H9 (cell line): ENCODE measurements around the gene CCDC192. TPM values are rescaled to one million over a fixed set of nuclear protein-coding genes. Genes with fewer than 3 reads are reported as not detected.

Source experiments
- DNase-seq: peaks from one replicate; pipeline ENCODE4 v3.0.0-alpha.2; 2017
- H2AFZ ChIP-seq: one replicate; pipeline ENCODE4 v1.6.1; 2013; ENCODE audit warnings: mild to moderate bottlenecking, low read length, control low read depth, moderate library complexity
- H2AK5ac ChIP-seq: 2 replicates; pipeline ENCODE4 v1.6.1; 2013; ENCODE audit warnings: low read length, control low read depth, mixed read lengths; ENCODE audit not compliant: insufficient read length
- H2BK120ac ChIP-seq: one replicate; pipeline ENCODE4 v1.6.1; 2013; ENCODE audit warnings: low read depth, mild to moderate bottlenecking, low read length, control low read depth, inconsistent platforms; ENCODE audit not compliant: poor library complexity, severe bottlenecking
- H2BK12ac ChIP-seq: 2 replicates; pipeline ENCODE4 v1.6.1; 2013; ENCODE audit warnings: low read length, control low read depth, mixed read lengths, low read depth; ENCODE audit not compliant: insufficient read length
- H2BK15ac ChIP-seq: 2 replicates; pipeline ENCODE4 v1.6.1; 2013; ENCODE audit warnings: low read depth, low read length, control low read depth
- H2BK20ac ChIP-seq: one replicate; pipeline ENCODE4 v1.6.1; 2013; ENCODE audit warnings: low read depth, mild to moderate bottlenecking, low read length, control low read depth, inconsistent platforms; ENCODE audit not compliant: poor library complexity, severe bottlenecking
- H2BK5ac ChIP-seq: 2 replicates; pipeline ENCODE4 v1.6.1; 2013; ENCODE audit warnings: low read length, control low read depth, mixed read lengths; ENCODE audit not compliant: insufficient read length
- H3K14ac ChIP-seq: 2 replicates; pipeline ENCODE4 v1.6.1; 2013; ENCODE audit warnings: low read length, control low read depth; ENCODE audit not compliant: insufficient read depth
- H3K18ac ChIP-seq: 2 replicates; pipeline ENCODE4 v1.6.1; 2013; ENCODE audit warnings: low read depth, mild to moderate bottlenecking, mixed read lengths, low read length, control low read depth; ENCODE audit not compliant: insufficient read length
- H3K23ac ChIP-seq: 2 replicates; pipeline ENCODE4 v1.6.1; 2013; ENCODE audit warnings: low read length, control low read depth, mixed read lengths, low read depth; ENCODE audit not compliant: insufficient read length
- H3K23me2 ChIP-seq: 2 replicates; pipeline ENCODE4 v1.6.1; 2013; ENCODE audit warnings: low read depth, mild to moderate bottlenecking, mixed read lengths, low read length, control low read depth; ENCODE audit not compliant: insufficient read length, poor library complexity, severe bottlenecking
- H3K27ac ChIP-seq: 2 replicates; pipeline ENCODE4 v1.5.1; 2013; ENCODE audit warnings: low read length, control low read depth, mixed read lengths, low read depth; ENCODE audit not compliant: insufficient read length
- H3K27me3 ChIP-seq: 2 replicates; pipeline ENCODE4 v1.6.1; 2013; ENCODE audit warnings: low read length, control low read depth, inconsistent platforms; ENCODE audit not compliant: insufficient read depth
- H3K4ac ChIP-seq: 2 replicates; pipeline ENCODE4 v1.6.1; 2013; ENCODE audit warnings: low read depth, mild to moderate bottlenecking, control low read depth, inconsistent platforms, low read length, moderate library complexity
- H3K4me1 ChIP-seq: 2 replicates; pipeline ENCODE4 v1.6.1; 2013; ENCODE audit warnings: low read length, control low read depth, inconsistent platforms; ENCODE audit not compliant: insufficient read depth
- H3K4me2 ChIP-seq: 2 replicates; pipeline ENCODE4 v1.6.1; 2013; ENCODE audit warnings: low read length, control low read depth, mixed read lengths; ENCODE audit not compliant: insufficient read length, insufficient read depth
- H3K56ac ChIP-seq: 2 replicates; pipeline ENCODE4 v1.6.1; 2013; ENCODE audit warnings: low read depth, mild to moderate bottlenecking, mixed read lengths, low read length, control low read depth; ENCODE audit not compliant: insufficient read length
- H3K79me1 ChIP-seq: 2 replicates; pipeline ENCODE4 v1.6.1; 2013; ENCODE audit warnings: low read depth, mild to moderate bottlenecking, moderate library complexity, low read length, control low read depth, inconsistent platforms; ENCODE audit not compliant: insufficient read depth, poor library complexity, severe bottlenecking
- H3K79me2 ChIP-seq: 2 replicates; pipeline ENCODE4 v1.6.1; 2013; ENCODE audit warnings: low read length, control low read depth, inconsistent platforms; ENCODE audit not compliant: insufficient read depth
- H3K9ac ChIP-seq: 2 replicates; pipeline ENCODE4 v1.6.1; 2013; ENCODE audit warnings: low read length, control low read depth, mixed read lengths; ENCODE audit not compliant: insufficient read length; ENCODE audit errors: extremely low read depth
- H3K9me3 ChIP-seq: one replicate; pipeline ENCODE4 v1.6.1; 2013; ENCODE audit warnings: low read depth, low read length, inconsistent platforms; ENCODE audit not compliant: control insufficient read depth
- H3T11ph ChIP-seq: one replicate; pipeline ENCODE4 v1.6.1; 2013; ENCODE audit warnings: mild to moderate bottlenecking, low read length, control low read depth, inconsistent platforms
- H4K20me1 ChIP-seq: one replicate; pipeline ENCODE4 v1.6.1; 2013; ENCODE audit not compliant: control insufficient read depth, insufficient read length, insufficient read depth
- H4K5ac ChIP-seq: 2 replicates; pipeline ENCODE4 v1.6.1; 2013; ENCODE audit warnings: low read depth, mild to moderate bottlenecking, mixed read lengths, low read length, control low read depth; ENCODE audit not compliant: insufficient read length
- H4K8ac ChIP-seq: replicated peaks from 2 replicates; pipeline ENCODE4 v1.6.1; 2013; ENCODE audit warnings: low read length, control low read depth, mixed read lengths, low read depth; ENCODE audit not compliant: insufficient read length
- H4K91ac ChIP-seq: 2 replicates; pipeline ENCODE4 v1.6.1; 2013; ENCODE audit warnings: low read depth, mild to moderate bottlenecking, moderate library complexity, mixed read lengths, low read length, control low read depth; ENCODE audit not compliant: insufficient read length
- H3K27ac Mint-ChIP-seq, 3 experiments: 2 replicates in 2 of 3; 3 replicates in 1 of 3; pipeline ENCODE4 v1.8.0; 2020 to 2021; ENCODE audit warnings: mixed read lengths in 3 of 3, mild to moderate bottlenecking in 1 of 3, moderate library complexity in 1 of 3
- H3K27me3 Mint-ChIP-seq: 2 replicates; pipeline ENCODE4 v1.8.0; 2021; ENCODE audit warnings: low read depth, mild to moderate bottlenecking, moderate library complexity, mixed read lengths
- H3K36me3 Mint-ChIP-seq, 3 experiments: 2 replicates in 2 of 3; 3 replicates in 1 of 3; pipeline ENCODE4 v1.8.0; 2020 to 2021; ENCODE audit warnings: low read depth in 3 of 3, mixed read lengths in 3 of 3; ENCODE audit not compliant: insufficient read depth in 1 of 3
- H3K4me1 Mint-ChIP-seq, 2 experiments: 2 replicates each; pipeline ENCODE4 v1.8.0; 2020; ENCODE audit warnings: mixed read lengths in 2 of 2
- H3K4me3 Mint-ChIP-seq, 2 experiments: 2 replicates in 1 of 2; 3 replicates in 1 of 2; pipeline ENCODE4 v1.8.0; 2020 to 2021; ENCODE audit warnings: mild to moderate bottlenecking in 2 of 2, mixed read lengths in 2 of 2, moderate library complexity in 1 of 2
- H3K9me3 Mint-ChIP-seq, 2 experiments: 2 replicates in 1 of 2; 3 replicates in 1 of 2; pipeline ENCODE4 v1.8.0; 2020; ENCODE audit warnings: mild to moderate bottlenecking in 2 of 2, mixed read lengths in 2 of 2, moderate library complexity in 1 of 2
- WGBS: extraction: QIAGEN DNeasy Blood & Tissue Kit; methylation state at CpG from one replicate; pipeline ENCODE4 v1.1.7; 2013; ENCODE audit warnings: missing lambda C conversion rate, low lambda C conversion rate, mixed read lengths; ENCODE audit not compliant: insufficient read length; ENCODE audit errors: extremely low coverage; 5-methylcytosine and 5-hydroxymethylcytosine counted together
- total RNA-seq: library from RNA; stranded (reverse); gene quantifications from 2 replicates; pipeline ENCODE4 v1.2.1, GENCODE V29; 2021
- TF ChIP-seq, protein P1 (sequence below): fragments of 200-600 bp; sonication (generic); conservative IDR thresholded peaks from 3 replicates; pipeline ENCODE4 v1.8.0; 2021; ENCODE audit warnings: antibody characterized with exemption, mild to moderate bottlenecking

Gene CCDC192
- total RNA-seq, 1 experiment from 2014 or later: not detected

DNA sequence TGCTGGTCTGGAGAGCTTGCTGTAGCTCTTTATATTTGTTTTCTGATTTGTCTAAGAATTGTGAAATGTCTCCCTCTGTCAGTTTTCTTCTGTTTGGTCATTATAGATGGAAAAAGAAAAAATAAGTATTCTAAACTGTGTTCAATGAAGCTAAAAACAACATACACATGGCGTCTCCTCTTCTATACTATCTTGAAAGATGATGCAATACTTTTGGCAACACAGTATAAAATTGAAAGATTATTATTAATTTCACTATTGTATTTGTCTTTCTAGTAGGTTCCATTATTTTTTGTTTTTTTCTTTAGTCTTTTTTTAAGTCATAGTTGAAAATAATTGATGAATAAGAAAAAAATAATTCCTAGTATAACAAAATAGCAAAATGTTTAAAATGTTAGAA, 22.5 kb downstream of the CCDC192 start:
- H3K23me2 ChIP-seq: no peaks in the 10 kb centered on the region
- Mint-ChIP-seq H3K27ac (no peak overlapping the region), H3K9me3 (peaks cover 8 to 9% of the 10 kb centered on the region in 2 experiments), H3K4me1 (no peaks in the 10 kb centered on the region), H3K4me3 (no peak overlapping the region), H3K27me3 (no peaks in the 10 kb centered on the region), H3K36me3 (peaks cover 5 to 9% (median 8%) of the 10 kb centered on the region in 3 experiments; a peak in 5 of 7 replicates)
- no peaks in the 10 kb centered on the region for H3K27me3 ChIP-seq
- H3K9me3 ChIP-seq: no peaks in the 10 kb centered on the region
- no peak overlapping the region for H2AFZ ChIP-seq
- no peak overlapping the region for H2BK5ac ChIP-seq
- WGBS: no CpG with 5 or more reads among the region's 1 CpG
- H3K9ac ChIP-seq: no peak overlapping the region
- H3K4me1 ChIP-seq: no peaks in the 10 kb centered on the region
- no peak overlapping the region for H3K18ac ChIP-seq
- no peak overlapping the region for H2BK12ac ChIP-seq
- no peaks in the 10 kb centered on the region for H3K79me1 ChIP-seq
- H3K79me2 ChIP-seq: no peaks in the 10 kb centered on the region
- H4K91ac ChIP-seq: no peak overlapping the region
- no peak overlapping the region for H3K27ac ChIP-seq
- no peak overlapping the region for H4K5ac ChIP-seq
- no peak overlapping the region for H2BK120ac ChIP-seq
- H3K4ac ChIP-seq: no peak overlapping the region
- H3K56ac ChIP-seq: no peak overlapping the region
- H2AK5ac ChIP-seq: no peak overlapping the region
- TF ChIP-seq, protein P1, sequence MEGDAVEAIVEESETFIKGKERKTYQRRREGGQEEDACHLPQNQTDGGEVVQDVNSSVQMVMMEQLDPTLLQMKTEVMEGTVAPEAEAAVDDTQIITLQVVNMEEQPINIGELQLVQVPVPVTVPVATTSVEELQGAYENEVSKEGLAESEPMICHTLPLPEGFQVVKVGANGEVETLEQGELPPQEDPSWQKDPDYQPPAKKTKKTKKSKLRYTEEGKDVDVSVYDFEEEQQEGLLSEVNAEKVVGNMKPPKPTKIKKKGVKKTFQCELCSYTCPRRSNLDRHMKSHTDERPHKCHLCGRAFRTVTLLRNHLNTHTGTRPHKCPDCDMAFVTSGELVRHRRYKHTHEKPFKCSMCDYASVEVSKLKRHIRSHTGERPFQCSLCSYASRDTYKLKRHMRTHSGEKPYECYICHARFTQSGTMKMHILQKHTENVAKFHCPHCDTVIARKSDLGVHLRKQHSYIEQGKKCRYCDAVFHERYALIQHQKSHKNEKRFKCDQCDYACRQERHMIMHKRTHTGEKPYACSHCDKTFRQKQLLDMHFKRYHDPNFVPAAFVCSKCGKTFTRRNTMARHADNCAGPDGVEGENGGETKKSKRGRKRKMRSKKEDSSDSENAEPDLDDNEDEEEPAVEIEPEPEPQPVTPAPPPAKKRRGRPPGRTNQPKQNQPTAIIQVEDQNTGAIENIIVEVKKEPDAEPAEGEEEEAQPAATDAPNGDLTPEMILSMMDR: no peak
- H4K20me1 ChIP-seq: no peaks in the 10 kb centered on the region
- H4K8ac ChIP-seq: no peak overlapping the region
- H2BK15ac ChIP-seq: no peak overlapping the region
- H3K4me2 ChIP-seq: no peak overlapping the region
- H3T11ph ChIP-seq: no peak overlapping the region
- H3K14ac ChIP-seq: no peak overlapping the region
- DNase-seq: no peak
- no peak overlapping the region for H3K23ac ChIP-seq
- H2BK20ac ChIP-seq: no peak overlapping the region
